Measurements from ENCODE around the gene SCRN1.
A peak's percentile ranks its signal among the peaks of the same experiment; 100 is the strongest.

The SCRN1 gene, protein sequence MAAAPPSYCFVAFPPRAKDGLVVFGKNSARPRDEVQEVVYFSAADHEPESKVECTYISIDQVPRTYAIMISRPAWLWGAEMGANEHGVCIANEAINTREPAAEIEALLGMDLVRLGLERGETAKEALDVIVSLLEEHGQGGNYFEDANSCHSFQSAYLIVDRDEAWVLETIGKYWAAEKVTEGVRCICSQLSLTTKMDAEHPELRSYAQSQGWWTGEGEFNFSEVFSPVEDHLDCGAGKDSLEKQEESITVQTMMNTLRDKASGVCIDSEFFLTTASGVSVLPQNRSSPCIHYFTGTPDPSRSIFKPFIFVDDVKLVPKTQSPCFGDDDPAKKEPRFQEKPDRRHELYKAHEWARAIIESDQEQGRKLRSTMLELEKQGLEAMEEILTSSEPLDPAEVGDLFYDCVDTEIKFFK

DNA sequence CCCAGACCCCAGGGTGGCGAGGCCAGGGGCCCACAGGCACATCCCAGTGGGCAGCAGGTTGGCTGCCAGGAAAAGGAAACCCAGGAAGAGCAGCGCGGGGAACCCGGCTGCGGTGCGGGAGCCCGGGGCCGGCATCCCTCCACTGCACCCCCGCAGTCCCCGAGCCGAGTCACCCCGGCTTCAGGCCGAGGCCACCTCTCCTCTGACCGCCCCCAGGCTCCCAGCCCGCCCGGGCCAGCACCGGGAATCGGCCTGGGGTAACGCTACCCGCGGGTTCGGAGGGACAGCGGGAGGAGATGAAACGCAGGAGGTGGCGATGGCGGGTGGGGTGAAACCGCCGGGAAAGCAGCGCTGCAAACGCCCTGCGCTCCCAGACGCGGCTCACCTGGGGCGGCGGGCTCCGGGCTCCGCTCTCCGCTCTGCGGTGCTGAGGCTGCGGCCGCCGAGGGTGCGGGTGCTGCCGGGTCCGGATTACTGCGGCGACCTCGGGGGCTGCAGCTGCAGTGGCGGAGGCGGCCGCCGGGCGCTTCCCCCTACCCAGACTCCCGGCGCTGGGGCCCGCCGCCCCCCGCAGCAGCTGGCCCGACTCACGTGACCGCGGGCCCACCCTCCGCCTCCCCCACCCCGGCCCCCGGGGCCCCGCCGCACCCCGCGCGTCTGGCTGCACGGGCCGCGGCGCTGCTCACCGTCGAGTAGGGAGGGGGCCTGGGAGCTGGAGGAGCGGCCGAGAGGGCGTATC is at the start of gene SCRN1:
Gene SCRN1, minus strand, starts transcription at position 545 of the 739 bp plus-strand sequence. CDS start 20,734 bp downstream, outside the sequence.
- TF ChIP-seq GATA2 (IDR thresholded peaks at IDR 0.05; ENCODE audit: low read depth, low read length) (0 out of 2 replicates have a peak, but pooled peaks have one; percentile 11), GATA3 (IDR thresholded peaks at IDR 0.05; ENCODE audit: low read depth, low read length) (no peak)

DNA sequence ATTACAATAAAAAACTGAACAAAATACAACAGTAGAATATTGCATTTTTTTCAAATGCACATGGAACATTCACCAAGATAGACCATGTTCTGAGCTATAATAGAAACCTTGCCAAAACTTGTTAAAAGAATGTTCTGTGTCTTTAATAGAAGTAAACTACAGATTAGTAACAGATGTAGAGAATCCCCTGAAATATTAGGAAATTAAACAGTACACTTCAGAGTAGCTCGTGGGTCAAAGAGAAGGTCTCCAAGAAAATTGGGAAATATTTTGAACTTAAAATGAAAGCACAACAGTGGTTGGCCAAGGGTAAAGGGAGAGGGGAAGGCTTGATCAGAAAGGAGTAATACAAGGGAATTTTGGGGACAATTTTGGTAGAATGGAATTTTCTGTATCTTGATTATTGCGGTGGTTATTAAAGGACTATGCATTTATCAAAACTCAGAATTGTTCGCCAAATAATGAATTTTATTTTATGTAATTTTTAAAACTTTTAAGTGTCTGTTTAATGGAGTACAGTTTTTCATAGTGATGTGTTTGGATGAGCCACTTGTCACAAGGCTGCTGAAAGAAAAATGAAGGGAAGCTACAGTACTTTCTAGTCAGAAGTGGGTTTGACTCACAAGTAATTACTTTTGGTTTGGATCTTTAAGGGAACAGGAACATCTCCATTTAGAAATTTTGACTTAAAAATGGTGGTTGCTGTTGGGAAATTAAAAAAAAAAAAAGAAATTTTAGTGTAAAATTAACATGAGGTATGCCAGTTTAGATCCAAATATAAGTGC is 48.8 kb upstream of the SCRN1 start:
- no peak for TF ChIP-seq GATA3 (IDR thresholded peaks at IDR 0.05; ENCODE audit: low read depth, low read length)
- TF ChIP-seq GATA2 (IDR thresholded peaks at IDR 0.05; ENCODE audit: low read depth, low read length): no peak

DNA sequence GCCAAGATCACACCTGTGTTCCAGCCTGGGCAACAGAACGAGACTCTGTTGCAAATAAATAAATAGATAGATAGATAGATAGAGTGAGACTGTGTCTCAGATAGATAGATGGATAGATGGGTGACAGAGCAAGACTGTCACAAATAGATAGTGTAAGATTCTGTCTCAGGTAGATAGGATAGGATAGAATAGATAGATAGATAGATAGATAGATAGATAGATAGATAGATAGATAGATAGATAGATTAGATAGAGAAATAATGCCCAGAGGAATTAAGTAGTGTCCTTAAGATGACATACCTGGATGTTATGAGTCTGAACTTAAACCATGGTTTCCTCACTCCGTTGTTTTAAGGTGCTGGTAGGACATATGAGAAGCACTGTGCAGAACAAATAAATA is 46.6 kb upstream of the SCRN1 start:
- TF ChIP-seq GATA2 (IDR thresholded peaks at IDR 0.05; ENCODE audit: low read depth, low read length) (no peak), GATA3 (IDR thresholded peaks at IDR 0.05; ENCODE audit: low read depth, low read length) (no peak)

DNA sequence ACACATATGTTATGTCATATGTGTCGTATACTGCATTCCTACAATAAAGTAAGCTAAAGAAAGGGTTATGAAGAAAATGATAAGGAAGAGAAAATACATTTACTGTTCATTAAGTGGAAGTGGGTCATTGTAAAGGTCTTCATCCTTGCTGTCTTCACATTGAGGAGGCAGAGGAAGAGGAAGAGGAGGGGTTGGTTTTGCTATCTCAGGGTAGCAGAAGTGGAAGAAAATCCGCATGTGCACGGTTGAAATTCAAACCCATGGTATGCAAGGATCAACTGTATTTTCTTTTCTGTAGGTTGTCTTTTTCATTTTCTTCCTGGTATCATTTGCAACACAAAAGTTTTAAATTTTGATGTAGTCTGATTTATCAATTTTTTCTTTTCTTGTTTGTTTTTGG is 44.9 kb upstream of the SCRN1 start:
- TF ChIP-seq GATA3 (IDR thresholded peaks at IDR 0.05; ENCODE audit: low read depth, low read length): no peak
- TF ChIP-seq GATA2 (IDR thresholded peaks at IDR 0.05; ENCODE audit: low read depth, low read length): no peak

DNA sequence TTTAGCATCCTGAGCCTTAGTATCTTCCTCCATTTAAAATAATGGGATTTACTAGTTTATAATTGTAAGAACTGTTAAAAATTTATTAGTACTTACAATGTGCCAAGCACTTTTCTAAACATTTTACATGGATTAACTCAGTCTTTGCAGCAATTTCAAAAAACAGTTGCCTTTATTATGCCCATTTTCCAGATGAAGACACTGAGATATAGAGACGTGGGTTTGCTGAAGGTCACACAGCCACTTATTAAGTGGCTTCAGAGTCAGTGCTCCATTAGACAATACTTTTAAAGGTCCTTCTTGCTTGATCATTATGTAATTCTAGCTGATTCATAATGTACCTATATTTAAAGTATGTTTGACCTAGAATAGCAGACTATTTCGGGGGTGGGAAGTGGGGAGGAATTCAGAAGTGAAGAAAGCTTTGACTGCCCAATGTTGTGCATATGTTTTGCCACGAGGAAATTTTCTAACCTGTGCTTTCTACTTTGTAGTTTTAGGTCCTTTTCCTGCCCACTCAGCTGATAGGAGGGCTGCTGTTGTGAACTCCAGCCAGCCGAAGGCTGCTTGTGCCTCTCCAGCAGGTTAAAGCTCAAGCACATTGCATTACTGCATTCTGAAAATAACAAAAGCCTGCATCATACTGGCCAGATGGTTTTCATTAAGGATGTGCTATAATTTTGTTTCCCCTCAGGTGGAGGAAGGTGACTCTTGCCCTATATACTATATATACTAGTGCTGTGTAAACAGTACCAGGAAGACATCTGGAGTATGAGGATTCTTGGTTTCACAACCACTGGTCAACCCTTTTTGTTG is 42.9 kb upstream of the SCRN1 start:
- TF ChIP-seq GATA3 (IDR thresholded peaks at IDR 0.05; ENCODE audit: low read depth, low read length): no peak
- no peak for TF ChIP-seq GATA2 (IDR thresholded peaks at IDR 0.05; ENCODE audit: low read depth, low read length)

DNA sequence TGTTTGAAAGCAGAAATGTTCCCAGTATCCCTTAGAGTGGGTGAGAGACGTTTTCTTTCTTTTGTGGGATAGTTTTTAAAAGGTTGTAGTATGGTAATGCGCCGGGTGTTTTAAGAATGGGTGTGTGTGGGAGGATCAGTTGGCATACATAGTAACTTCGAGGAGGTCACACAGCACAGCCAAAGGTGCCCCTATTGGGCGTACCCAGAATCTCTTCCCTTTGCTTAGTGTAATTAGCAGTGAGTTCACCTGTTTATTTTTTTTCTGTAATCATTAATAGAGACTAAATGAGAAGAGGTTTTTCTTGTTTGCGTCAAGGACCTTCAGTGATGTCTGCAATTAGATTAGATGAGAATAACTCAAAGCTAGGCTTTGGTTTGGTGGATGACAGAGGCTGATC is 40.1 kb upstream of the SCRN1 start:
- no peak for TF ChIP-seq GATA2 (IDR thresholded peaks at IDR 0.05; ENCODE audit: low read depth, low read length)
- TF ChIP-seq GATA3 (IDR thresholded peaks at IDR 0.05; ENCODE audit: low read depth, low read length): no peak

DNA sequence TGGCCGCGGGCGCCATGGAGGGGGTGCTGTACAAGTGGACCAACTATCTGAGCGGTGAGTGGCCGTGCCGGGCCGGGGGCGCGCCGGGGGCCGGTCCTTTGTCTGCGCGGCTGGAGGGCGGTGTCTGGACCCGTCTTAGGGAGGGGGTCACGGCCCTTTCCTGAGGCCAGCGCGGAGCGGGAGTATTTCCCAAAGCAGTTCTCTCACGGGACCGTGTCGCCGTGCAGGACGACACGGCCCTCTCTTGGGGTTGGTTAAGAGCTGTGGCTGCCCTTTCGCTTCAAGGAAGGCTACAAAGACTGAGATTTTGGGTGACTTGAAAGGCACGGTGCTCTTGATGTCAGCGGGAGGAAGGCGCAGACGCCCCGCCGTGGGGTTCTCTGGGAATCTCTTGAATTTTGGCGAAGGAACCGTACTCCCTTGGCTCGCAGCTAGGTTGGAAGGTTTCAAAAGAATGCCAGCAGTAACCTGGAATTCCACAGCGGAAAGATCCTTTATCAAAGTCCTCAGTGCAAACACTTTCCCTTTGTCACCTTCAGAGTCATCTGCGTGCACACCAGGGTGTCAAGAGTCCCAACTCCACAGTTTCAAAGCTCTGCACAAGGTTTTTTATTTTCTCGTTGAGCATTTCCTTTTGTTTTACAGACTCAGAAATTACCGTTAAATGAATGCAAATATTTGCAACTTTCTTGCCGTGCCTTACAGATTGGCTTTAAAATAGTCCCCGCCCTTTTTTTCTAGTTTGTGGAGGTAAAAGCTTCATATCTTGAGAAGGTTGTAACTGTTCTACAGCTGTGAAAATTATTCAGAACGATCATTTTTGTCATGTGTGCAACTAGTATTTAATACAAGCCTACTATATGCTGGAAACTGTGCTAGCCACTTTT is 39.4 kb upstream of the SCRN1 start:
- TF ChIP-seq GATA3 (IDR thresholded peaks at IDR 0.05; ENCODE audit: low read depth, low read length): no peak
- TF ChIP-seq GATA2 (IDR thresholded peaks at IDR 0.05; ENCODE audit: low read depth, low read length): no peak

DNA sequence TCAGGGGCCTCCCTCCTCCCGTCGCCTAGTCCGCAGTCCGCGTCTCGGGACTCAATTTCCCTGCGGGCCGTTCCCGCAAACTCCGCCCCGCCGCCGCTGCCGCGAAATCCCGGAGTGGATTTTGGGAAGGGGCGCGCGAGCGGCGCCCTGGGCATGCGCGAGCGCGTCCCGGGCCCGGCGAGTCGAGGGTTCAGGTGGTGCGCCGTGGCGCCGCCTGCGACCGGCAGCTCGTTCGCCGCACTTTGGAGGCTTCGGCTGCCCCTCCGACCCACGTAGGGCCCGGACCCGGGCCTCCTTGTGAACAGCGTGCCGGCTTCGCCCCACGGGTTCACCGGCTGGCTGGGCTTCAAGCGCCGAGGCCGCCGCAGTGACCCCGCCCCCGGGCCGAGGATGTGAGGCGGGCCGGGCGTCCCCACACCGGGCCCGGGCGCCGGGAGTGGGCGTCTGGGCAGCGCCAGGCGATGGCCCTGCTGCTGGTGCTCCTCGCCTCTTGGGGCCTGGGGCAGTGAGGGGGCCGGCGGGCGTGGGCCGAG is 38.7 kb upstream of the SCRN1 start, which contains the start of gene PLEKHA8:
Gene PLEKHA8, plus strand, starts transcription at position 197 of the 533 bp plus-strand sequence. CDS start 351 bp downstream, outside the sequence.
- TF ChIP-seq GATA2 (IDR thresholded peaks at IDR 0.05; ENCODE audit: low read depth, low read length) (peak; percentile 28; the same call in 1 of the 2 replicates), GATA3 (IDR thresholded peaks at IDR 0.05; ENCODE audit: low read depth, low read length) (no peak)

DNA sequence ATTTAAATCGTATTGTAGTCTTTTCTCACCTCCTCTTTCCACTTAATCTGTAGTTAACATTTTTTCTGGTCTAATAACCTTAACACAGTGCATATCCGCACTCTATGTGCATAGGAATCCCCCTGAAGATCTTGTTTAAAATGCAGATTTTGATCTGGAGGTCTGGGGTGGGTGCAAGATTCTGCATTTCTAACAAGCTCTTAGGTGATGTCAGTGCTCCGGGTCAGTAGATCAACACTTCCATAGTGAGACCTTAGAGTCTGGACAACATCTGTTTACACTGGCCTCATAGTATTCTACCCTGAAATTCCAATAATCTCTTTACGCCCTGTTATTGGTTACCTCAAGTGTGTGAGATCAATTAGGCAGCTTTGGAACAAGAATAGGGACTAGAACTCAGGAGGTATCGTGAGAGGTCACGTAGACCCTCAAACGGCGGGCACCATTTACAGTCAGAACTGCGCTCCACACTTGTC is 38.2 kb upstream of the SCRN1 start:
- no peak for TF ChIP-seq GATA3 (IDR thresholded peaks at IDR 0.05; ENCODE audit: low read depth, low read length)

DNA sequence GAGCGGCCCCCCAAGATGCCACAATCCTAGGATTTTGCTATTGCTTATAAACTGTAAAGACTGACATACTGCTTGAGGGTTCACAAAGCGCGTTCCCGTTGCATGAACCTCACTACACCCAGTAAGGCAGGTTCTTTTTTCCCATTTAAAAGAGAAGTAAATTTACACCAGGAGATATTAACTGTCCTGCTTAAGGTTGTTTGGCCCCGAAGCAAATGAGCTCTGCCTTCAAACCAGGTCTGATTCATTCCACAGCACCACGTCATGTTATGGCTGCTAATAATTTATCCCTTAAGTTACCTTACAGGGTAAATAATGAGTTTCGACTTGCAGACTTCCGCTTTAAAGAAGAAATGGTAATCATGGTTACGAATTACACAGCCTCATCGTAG is 37.5 kb upstream of the SCRN1 start:
- TF ChIP-seq GATA2 (IDR thresholded peaks at IDR 0.05; ENCODE audit: low read depth, low read length) (no peak), GATA3 (IDR thresholded peaks at IDR 0.05; ENCODE audit: low read depth, low read length) (no peak)

DNA sequence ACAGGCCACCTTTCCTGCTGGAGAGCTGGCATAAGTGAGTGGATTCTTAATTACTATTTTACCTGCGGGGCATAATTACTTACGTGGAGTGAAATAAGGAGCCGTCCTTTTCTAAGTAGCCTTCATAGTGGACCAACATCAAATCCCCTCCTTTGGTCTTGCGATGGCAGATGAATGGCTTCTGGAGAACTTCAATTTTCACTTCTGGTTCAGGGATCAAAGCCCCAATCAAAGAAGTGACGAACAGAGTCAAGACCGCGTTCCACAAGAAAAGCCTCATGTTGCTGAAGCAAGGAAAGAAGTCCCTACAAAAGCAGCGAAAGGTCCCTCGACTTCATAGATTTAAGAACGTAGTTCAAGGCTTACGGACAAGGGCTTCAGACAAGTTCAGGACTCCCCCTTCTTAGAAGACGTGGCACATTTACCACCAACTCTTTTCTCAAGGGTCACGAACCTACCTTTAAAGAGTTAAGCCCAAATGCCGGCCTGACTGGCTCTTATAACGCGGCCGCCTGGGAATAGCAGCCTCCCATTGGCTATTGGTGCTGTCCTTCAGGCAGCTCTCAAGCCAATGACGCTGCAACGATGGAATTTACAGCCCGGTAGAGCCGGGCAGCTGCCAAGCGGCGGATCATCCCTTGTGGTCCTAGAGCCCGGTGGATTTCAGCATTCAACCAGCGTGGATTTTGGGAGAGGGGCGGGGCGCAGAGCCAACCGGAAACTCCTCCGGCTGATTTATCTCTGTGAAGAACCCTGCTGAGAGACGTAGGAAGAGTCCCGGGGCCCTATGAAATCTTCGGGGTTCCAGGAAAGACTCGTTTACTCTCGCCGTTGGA is 36.8 kb upstream of the SCRN1 start, which contains the start of gene FKBP14:
Gene FKBP14, minus strand, starts transcription at position 474 of the 836 bp plus-strand sequence. Its CDS starts 194 bp downstream, at position 280.
- peak; percentile 32; the same call in 1 of the 2 replicates for TF ChIP-seq GATA2 (IDR thresholded peaks at IDR 0.05; ENCODE audit: low read depth, low read length)
- no peak for TF ChIP-seq GATA3 (IDR thresholded peaks at IDR 0.05; ENCODE audit: low read depth, low read length)

Data from SH-SY5Y (cell line).